Gastrocnemius medialis (tissue), 4 donors: ENCODE data around the gene KCNT1. TPM values are rescaled to one million over a fixed set of nuclear protein-coding genes. Genes with fewer than 3 reads are reported as not detected.

ENCODE experiments used
- ATAC-seq, 2 donors: fragments of 150-250 bp; one replicate each; pipeline ENCODE4 v1.9.1; 2016
- DNase-seq, 2 donors: peaks; one replicate each; pipeline ENCODE4 v3.0.0-alpha.2; 2019
- H3K27ac ChIP-seq, 4 donors: fragments of 200-600 bp; sonication (generic); 1 replicate in 1 of 4; 2 replicates in 3 of 4; pipeline ENCODE4 v1.5.1; 2016 to 2018; ENCODE audit warnings: mild to moderate bottlenecking in 2 of 4, moderate library complexity in 1 of 4
- H3K27me3 ChIP-seq, 3 donors: fragments of 200-600 bp; sonication (generic) in 2 of 3; 1 replicate in 1 of 3; 2 replicates in 2 of 3; pipeline versions ENCODE4 v1.5.1 to v1.6.0; 2016 to 2019; ENCODE audit warnings: mild to moderate bottlenecking in 1 of 3, moderate library complexity in 1 of 3
- H3K36me3 ChIP-seq, 2 donors: fragments of 200-600 bp; sonication (generic) in 1 of 2; one replicate each; pipeline ENCODE4 v1.5.1; 2017 to 2018
- H3K4me1 ChIP-seq, 2 donors: fragments of 200-600 bp; sonication (generic) in 1 of 2; one replicate each; pipeline ENCODE4 v1.5.1; 2016 to 2017; ENCODE audit warnings: mild to moderate bottlenecking in 2 of 2
- H3K4me3 ChIP-seq, 4 donors: fragments of 200-600 bp; sonication (generic) in 3 of 4; 1 replicate in 1 of 4; 2 replicates in 3 of 4; pipeline ENCODE4 v1.5.1; 2016 to 2019; ENCODE audit warnings: mild to moderate bottlenecking in 2 of 4
- H3K9me3 ChIP-seq, 3 donors: fragments of 200-600 bp; sonication (generic) in 2 of 3; 1 replicate in 1 of 3; 2 replicates in 2 of 3; pipeline ENCODE4 v1.5.1; 2016 to 2019
- CTCF ChIP-seq, 5 experiments: fragments of 450-650 bp in 3 of 5; fragments of 200-600 bp in 2 of 5; sonication (generic) in 2 of 5; IDR thresholded peaks in 4 of 5; conservative IDR thresholded peaks in 1 of 5; 1 replicate in 4 of 5; 2 replicates in 1 of 5; pipeline ENCODE4 v1.5.1; 2016 to 2019; ENCODE audit warnings: antibody characterized with exemption in 5 of 5, mild to moderate bottlenecking in 3 of 5, moderate library complexity in 3 of 5
- POLR2A ChIP-seq, 2 donors: fragments of 450-650 bp; IDR thresholded peaks; one replicate each; pipeline ENCODE4 v1.6.1; 2017; ENCODE audit warnings: antibody characterized with exemption in 2 of 2, mild to moderate bottlenecking in 2 of 2, moderate library complexity in 2 of 2
- in situ Hi-C, 4 donors: fragments of 200-750 bp; cut with MboI; loops; one replicate each; pipeline versions ENCODE4 v1.15.0 to v1.8.0; 2017; ENCODE audit warnings: low sequenced_read_pairs in 4 of 4
- intact Hi-C: fragments of 100-400 bp; cut with DNase I; formaldehyde crosslinking; loops from one replicate; pipeline ENCODE4 v1.15.1; 2023; ENCODE audit warnings: low total_unique reads
- total RNA-seq, 4 donors: library from RNA; depleted of rRNA; stranded (reverse); fragments of >200 nt; gene quantifications; one replicate each; pipeline versions ENCODE4 v1.1.0 to v1.2.3, GENCODE V29; 2016

Gene KCNT1
- total RNA-seq, 4 donors from 2014 or later: 2.3 to 8.7 (median 5.3) TPM

DNA sequence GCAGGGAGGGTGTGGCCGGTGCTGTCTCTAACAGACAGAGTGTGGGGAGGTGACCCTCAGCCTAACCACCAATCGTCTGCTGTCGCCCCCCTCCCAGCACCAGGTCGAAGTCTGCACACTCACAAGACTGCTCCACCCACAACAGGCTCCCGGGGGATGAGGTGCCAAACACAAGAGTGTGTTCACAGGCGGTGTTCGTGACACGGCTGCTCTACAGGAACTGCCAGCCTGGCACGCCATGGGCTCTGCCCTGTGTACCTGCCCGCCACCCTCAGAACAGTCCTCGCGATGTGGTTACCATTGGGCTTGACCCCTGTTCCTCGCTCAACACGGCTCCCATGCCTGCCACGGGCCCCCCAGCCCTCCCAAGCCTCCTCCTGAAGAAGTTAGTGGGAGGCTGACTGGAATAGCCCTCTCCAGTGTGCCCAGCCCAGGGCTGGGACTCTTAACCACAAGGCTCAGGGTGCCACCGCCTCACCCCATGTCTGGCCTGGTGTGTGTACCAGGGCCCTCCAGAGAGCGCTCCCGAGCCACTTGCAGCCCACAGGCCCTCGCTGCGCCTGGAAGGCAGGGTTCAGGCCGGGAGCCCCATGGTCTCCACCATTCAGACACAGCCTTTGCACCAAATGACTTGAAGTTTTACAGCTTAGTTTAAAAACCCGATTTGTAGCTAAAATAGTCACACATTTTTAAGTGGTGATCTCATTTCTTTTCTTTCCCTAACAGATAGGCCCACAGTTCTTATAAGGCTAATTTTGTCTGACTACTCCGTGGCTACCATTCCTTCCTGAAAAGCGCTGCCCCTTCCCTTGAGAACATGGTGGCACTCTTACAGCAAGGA lies 102.8 kb downstream of the KCNT1 start:
- peaks cover 0 to 5% of the 10 kb centered on the region in 2 donors for H3K36me3 ChIP-seq
- ATAC-seq: no peak
- H3K9me3 ChIP-seq: no peaks in the 10 kb centered on the region
- H3K4me3 ChIP-seq: no peak overlapping the region
- in situ Hi-C loops: no loop called here
- DNase-seq: no peak
- H3K4me1 ChIP-seq: no peaks in the 10 kb centered on the region
- TF ChIP-seq CTCF (IDR thresholded peaks at IDR 0.05 in 4 of 5, conservative IDR thresholded peaks at IDR 0.05 in 1 of 5): no peak
- no peak for TF ChIP-seq POLR2A (IDR thresholded peaks at IDR 0.05)
- H3K27ac ChIP-seq: no peak overlapping the region
- no peaks in the 10 kb centered on the region for H3K27me3 ChIP-seq
- intact Hi-C loops: no loop called here

DNA sequence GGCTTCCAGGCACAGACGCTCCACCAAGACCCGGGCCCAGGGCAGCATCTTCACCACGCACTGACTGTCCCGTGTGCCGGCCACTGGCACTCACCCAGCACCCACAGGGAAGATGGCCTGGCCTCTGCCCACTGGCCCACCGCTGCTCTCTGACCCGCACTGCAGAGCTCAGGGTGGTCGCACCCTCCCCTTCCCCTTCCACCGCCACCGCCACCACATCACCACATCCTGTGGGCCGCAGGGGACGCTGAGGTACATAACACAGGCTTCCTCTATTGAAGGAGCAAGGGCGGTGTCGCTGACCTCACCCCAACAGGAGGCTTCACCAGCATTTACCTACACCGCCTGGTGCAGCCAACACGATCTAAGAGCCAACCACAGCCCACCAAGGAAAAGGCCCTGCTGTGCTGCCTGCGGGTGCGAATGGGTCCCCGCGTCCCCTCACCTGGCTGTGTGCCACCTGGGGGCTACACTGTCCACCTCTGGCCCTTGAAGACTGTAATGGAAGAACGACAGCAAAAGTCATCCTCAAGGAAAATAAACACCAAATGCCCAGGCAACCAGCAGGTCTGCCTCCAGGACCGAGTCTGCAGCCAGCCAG lies 103.5 kb downstream of the KCNT1 start:
- ATAC-seq: no peak
- Histone ChIP-seq H3K36me3 (peaks cover 0 to 10% of the 10 kb centered on the region in 2 donors), H3K4me3 (no peak overlapping the region), H3K9me3 (no peaks in the 10 kb centered on the region), H3K4me1 (no peaks in the 10 kb centered on the region), H3K27me3 (no peaks in the 10 kb centered on the region), H3K27ac (no peak overlapping the region)
- intact Hi-C loops: no loop called here
- no peak for DNase-seq
- TF ChIP-seq POLR2A (IDR thresholded peaks at IDR 0.05) (no peak), CTCF (IDR thresholded peaks at IDR 0.05 in 4 of 5, conservative IDR thresholded peaks at IDR 0.05 in 1 of 5) (no peak)
- in situ Hi-C loops: no loop called here

GRCh38 chr9:135809166-135809565 lies 107.2 kb downstream of the KCNT1 start:
- in situ Hi-C loops: no loop called here
- ATAC-seq (no peak), DNase-seq (no peak)
- H3K27me3 ChIP-seq: no peaks in the 10 kb centered on the region
- peaks cover 0 to 36% of the 10 kb centered on the region in 2 donors for H3K36me3 ChIP-seq
- no peak overlapping the region for H3K27ac ChIP-seq
- no peaks in the 10 kb centered on the region for H3K9me3 ChIP-seq
- TF ChIP-seq CTCF (IDR thresholded peaks at IDR 0.05 in 4 of 5, conservative IDR thresholded peaks at IDR 0.05 in 1 of 5) (no peak), POLR2A (IDR thresholded peaks at IDR 0.05) (no peak)
- intact Hi-C loops: no loop called here
- no peak overlapping the region for H3K4me3 ChIP-seq
- H3K4me1 ChIP-seq: no peaks in the 10 kb centered on the region

- ATAC-seq (no peak), DNase-seq (no peak)
- Histone ChIP-seq H3K9me3 (no peaks in the 10 kb centered on the region), H3K36me3 (peaks cover 0 to 53% of the 10 kb centered on the region in 2 donors), H3K27me3 (no peaks in the 10 kb centered on the region), H3K4me3 (no peak overlapping the region), H3K4me1 (no peaks in the 10 kb centered on the region), H3K27ac (no peak overlapping the region)
- intact Hi-C loops: no loop called here
- TF ChIP-seq CTCF (IDR thresholded peaks at IDR 0.05 in 4 of 5, conservative IDR thresholded peaks at IDR 0.05 in 1 of 5) (no peak), POLR2A (IDR thresholded peaks at IDR 0.05) (no peak)
- in situ Hi-C loops: no loop called here
Observed at GRCh38 chr9:135810806-135811575, 109.0 kb downstream of the KCNT1 start.
